Embryonic facial prominence (tissue), 1 donor: ENCODE data around the gene MACO1.
"Not testable (repeated sequence)": the region's sequence is repeated elsewhere in the genome, so short reads cannot be mapped to it uniquely, and the experiment has no call there.

Source experiments
- DNase-seq: peaks from one replicate; pipeline ENCODE4 v3.0.0-alpha.2; 2016; ENCODE audit errors: extremely low spot score

MACO1 gene

DNA sequence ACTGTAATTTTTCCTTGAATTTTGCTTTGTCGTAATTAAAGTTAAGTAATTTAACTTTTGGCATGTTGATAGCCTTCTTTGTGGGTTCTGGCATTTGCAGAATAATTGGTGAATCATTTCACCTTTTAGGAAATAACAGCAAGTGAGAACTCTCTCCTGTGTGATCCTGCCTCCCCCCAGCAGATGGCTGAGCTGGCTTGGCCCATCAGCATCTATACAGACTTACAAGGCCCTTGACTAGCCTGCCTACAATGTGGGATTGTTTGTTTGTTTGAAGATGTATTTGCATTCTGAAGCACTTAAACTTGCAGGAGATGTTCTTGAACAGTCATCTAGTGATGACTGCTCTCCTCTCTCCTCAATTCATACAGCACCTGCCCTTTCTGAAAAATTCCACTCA, 55.9 kb downstream of the MACO1 start:
- DNase-seq = no peak

DNA sequence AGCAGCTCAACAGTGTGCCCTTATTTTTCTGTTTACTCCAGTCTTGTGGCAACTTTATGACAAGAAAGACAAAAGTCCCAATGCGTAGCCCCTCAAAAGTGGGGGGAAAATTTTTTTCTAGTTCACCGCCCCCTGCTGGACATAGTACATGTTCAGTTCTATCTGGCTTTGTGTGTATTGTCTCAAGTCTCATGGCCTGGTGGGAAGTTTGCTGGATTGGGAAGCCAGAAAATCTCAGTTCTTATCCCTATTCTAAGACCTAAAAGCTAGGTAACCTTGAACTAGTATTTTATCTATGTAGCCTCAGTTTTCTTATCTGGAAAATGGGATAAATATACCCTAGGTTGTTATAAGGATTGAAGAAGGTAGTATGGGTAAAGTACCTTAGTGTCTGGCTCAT, 56.9 kb downstream of the MACO1 start:
- DNase-seq = no peak

DNA sequence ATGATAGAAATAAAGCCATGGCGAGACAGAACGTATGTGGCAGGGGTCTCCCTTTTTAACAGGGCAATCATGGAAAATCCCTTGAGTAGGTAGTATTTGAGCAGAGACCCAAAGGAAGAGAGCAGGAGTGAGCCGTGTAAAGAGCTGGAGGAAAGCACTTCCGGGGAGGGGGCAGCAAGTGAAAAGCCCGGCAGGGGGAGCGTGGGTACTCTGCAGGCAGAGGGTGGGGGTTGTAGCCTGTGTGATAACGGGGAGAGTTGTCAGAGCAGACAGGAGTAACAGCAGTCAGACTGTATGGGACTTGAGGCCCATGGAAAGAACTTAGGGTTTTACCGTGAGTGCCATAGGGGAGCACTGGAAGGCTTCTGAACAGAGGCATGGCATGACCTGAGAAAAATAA, 61.6 kb downstream of the MACO1 start:
- DNase-seq = no peak

DNA sequence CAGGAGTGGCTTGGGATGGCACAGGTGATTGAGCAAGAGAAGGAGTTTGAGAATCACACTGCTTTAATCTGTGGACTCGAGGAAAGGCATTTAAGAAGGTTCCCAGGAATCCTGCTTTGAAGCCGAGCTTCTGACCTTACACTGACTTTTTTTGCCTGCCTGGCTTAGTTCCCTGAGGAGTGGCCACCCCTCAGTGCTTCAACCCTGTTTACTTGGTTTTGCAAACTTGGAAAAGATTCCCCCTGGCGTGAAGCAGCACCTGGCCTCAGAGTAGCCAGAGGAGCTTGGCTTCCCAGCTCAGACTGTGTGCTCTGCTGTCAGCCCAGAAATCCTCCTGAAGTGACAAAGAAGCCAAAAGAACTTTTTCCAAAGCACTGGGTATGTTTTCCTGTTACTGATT, 64.3 kb downstream of the MACO1 start:
- DNase-seq = no peak

DNA sequence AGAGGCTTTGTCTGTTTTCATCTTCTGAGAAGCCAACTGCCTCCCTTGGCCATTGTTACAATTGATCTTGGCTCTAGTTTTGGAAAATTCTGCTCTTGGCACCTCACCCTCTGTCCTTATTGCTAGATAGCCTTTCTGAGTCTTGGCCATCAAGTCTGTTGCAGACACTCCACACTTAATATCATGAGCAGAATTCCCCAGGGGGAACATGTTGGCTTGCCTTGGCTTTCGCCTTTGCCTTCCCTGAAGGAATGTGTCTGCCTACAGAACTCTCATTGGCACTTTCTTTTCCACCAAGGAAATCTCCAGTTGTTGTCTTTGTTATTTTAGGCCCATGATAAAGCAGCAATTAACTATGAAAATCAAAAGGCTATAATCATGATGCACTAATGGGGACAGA, 70.0 kb downstream of the MACO1 start:
- DNase-seq = no peak

DNA sequence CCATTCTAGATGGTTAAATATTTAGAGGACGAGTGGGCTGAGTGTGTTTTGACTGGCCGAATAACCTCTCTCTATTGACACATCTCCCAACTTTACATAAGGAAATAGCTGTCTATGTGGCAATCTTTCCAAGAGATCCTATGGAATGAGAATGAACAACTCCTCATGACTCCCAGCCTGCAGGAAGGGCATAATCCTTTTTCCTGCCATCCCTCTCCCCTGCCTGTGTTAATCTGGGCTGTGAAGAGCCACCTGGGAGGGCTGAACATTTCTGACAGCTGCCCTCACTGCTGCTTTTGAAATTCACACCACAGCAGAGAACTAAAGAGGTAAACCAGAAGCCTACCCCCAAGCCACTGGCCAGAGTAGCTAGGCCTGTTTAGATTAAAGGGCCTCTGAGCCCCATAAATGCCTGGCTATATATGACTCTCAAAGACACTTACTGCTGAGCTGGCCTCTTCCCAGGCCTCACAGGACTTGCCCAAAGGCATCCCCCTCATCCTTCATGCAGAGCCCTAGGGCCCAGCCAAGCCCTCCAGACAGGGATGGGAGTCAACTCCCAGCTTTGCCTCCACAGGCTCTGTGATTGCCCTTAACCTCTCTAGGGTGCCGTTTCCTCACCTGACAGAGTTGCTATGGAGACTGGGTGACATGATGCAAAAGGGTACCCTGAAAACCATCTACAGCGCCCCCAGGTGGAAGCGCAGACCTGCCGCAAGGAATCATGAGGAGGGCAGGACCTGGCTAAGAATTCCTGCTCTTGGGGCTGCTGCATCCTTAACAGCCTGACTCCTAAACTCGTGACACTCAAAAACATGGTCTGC, 70.8 kb downstream of the MACO1 start:
- no peak for DNase-seq

DNA sequence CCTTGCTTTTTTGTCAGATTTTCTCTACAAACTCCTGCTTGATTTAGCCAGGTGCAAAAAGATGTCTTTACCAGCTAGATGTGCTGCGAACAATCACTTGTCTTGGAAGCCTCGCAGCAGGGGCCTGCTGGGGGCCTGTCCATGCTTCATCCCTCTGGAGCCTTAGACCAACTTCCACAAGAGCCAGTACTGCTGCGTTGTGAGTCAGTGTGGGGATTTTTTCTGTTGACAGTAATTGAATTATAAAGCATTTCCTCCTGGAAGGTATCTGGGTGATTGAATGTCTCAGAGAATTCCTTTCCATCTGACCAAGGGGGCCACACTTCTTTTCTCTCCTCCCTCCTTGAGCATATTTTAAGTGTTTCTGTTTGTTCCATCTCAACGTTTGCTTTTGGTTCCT, 72.3 kb downstream of the MACO1 start:
- DNase-seq = no peak

DNA sequence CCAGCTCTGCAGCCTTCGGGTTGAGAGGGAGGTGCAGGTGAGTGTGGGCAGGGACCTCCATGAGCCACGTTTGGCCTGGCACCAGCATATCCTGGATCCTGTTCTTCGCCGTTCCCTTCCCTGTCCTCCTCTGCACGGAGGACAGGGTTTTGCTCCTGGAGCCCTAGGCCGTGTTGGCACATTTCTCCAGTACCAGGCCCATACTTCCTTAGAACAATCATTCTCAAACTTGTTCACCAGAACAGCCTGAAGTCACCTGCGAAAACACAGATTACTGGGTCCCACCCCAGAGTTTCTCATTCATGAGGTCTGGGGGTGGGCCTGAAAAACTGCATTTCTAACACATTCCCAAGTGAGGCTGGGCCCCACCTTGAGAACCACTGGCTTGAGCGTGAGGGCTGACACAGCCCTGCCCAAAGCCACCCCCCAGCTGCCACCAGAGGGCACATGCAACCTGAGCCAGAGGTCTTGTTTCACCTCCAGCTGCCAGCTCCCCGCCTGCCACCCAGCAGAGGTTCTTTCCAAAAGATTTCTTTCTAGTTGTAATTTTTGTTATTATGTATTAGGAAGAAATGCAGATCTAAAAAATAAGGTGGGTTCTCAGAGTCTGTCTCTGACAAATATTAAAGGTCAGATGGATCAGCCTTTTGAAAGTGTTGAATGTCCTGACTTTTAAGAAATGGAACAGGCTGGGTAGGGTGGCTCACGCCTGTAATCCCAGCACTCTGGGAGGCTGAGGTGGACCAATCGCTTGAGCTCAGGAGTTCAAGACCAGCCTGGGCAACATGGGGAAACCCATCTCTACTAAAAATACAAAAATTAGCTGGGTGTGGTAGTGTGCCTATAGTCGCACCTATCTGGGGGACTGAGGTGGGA, 73.1 kb downstream of the MACO1 start:
- DNase-seq = no peak

DNA sequence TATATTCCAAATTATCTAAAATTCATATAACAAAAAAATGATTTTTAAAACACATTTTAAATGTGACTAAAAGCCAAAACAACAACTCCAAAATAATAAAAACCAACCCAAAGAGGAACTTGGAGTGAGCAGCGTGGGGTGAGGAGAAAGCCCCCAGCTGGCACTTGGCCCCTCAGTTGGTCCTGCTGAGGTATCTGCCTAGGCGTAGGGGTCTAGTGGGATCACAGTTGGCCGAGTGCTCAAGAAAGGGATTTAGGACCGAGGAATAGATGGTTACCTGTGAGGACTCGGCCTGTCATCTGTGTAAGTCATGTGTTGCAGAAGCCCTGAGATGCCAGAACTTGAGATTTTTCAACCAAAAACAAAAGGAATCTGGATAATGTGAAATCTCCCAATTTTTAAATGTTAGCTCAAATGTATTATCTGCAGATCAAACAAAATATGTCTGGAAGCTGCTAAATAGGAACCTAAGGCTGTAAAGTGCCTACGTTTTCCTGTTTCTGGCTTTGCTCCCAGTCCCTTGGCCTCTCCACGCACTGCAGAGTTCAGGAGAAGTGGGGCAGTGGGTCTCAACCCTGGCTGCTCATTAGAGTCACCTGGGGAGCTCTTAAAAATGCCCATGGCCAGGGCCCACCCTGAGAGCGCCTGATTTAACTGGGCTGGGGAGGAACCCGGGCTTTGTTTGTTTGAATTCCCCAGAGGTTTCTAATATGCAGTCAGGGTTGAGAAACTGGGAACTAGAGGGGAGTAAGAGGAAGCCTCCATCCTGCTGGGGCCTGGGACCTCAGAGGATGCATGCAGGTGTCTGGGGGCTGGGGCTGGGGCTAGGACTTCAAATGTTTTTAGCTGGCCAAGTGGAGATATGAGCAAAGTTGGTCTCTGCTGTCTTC, 74.3 kb downstream of the MACO1 start:
- no peak for DNase-seq

DNA sequence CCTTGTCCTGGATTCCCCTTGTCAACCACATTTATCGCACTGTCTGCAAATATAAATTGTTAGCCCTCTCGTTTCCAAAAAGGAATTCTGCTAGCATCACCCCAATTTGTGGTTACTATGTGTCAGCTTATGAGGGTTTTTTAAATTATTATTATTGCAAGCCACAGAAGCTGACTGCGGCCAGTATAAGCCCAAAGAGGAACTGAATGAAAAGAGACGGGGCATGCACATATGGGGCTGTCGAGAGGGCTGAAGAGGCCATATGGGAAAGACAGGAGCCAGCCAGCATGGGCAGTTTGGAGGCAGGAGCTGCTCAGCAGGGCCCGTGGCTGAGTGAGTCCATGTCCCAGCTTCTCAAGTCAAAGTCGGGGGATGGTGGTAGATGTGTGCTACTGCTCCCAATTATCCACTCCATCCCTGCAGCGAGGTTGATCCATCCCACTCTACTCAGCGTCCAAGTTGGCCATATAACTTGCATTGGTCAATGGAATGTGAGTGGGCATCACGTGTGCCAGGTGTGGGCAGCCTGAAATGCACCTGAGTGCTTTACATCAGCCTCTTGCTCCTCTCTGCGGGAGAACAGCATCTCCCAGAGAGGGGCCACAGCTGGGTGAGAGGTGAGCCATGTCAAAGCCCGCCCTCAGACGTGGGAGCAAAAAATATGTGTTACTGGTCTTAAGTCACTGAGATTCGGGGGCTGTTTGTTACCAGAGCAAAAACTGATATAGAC, 75.1 kb downstream of the MACO1 start:
- DNase-seq = no peak

DNA sequence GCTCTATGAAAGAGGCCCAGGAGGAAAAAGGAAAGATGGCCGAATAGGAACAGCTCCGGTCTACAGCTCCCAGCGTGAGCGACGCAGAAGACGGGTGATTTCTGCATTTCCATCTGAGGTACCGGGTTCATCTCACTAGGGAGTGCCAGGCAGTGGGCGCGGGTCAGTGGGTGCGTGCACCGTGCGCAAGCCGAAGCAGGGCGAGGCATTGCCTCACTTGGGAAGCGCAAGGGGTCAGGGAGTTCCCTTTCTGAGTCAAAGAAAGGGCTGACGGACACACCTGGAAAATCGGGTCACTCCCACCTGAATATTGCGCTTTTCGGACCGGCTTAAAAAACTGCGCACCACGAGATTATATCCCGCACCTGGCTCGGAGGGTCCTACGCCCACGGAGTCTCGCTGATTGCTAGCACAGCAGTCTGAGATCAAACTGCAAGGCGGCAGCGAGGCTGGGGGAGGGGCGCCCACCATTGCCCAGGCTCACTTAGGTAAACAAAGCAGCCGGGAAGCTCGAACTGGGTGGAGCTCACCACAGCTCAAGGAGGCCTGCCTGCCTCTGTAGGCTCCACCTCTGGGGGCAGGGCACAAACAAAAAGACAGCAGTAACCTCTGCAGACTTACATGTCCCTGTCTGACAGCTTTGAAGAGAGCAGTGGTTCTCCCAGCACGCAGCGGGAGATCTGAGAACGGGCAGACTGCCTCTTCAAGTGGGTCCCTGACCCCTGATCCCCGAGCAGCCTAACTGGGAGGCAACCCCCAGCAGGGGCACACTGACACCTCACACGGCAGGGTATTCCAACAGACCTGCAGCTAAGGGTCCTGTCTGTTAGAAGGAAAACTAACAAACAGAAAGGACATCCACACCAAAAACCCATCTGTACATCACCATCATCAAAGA, 76.1 kb downstream of the MACO1 start:
- not testable (repeated sequence) for DNase-seq

DNA sequence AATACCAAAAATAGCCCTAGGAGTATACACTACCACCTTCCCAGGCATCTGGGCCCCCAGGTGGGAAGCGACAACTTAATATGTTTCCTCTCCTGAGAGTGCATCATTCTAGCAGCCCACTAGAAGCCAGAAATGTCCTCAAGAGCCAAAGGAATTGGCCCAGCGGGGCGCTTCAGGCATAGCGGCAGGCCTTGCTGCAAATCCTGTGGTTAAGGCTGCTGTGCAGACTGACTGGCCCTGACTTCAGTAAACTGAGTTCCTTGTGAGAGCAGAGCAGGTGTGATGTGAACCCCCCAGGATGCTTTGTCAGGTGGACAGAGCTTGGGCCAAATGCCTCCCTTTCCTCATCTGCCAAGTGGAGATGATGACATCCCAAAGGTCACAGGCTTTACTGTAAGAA, 83.0 kb downstream of the MACO1 start:
- no peak for DNase-seq

DNA sequence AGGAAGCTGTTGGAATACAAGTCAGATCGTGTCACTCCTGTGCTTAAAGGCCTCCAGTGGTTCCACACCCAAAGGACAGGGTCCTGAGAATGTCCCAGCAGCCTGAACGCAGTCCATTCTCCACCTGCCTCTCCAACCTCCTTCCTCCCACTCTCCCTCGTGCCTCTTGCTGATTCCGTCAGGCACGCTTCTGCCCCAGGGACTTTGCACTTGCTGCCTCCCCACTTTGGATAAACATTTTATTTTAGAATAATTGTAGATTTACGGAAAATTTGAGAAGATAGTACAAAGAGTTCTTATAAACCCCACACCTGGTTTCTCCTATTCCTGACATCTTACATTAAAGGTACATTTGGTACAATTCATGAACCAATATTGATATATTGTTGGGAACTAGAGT, 84.3 kb downstream of the MACO1 start:
- no peak for DNase-seq

DNA sequence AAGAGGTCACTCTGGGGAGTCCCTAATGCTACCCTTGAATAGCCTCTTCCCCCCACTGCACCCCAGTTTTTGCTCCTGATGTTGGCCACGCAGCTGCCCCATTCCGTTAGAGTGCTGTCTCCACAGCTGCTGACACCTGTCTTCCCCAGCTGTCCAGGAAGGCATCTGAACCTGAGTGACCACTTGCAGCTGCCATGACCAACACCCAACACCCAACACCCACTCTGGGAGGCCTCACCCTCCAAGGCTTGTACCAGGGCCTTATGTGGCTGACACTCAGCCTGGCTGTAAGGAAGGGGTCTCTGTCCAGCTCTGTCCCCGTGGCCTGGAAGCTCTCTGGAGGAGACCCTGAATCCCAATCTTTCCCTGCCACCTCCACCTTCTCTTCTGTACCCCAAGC, 86.0 kb downstream of the MACO1 start:
- no peak for DNase-seq

DNA sequence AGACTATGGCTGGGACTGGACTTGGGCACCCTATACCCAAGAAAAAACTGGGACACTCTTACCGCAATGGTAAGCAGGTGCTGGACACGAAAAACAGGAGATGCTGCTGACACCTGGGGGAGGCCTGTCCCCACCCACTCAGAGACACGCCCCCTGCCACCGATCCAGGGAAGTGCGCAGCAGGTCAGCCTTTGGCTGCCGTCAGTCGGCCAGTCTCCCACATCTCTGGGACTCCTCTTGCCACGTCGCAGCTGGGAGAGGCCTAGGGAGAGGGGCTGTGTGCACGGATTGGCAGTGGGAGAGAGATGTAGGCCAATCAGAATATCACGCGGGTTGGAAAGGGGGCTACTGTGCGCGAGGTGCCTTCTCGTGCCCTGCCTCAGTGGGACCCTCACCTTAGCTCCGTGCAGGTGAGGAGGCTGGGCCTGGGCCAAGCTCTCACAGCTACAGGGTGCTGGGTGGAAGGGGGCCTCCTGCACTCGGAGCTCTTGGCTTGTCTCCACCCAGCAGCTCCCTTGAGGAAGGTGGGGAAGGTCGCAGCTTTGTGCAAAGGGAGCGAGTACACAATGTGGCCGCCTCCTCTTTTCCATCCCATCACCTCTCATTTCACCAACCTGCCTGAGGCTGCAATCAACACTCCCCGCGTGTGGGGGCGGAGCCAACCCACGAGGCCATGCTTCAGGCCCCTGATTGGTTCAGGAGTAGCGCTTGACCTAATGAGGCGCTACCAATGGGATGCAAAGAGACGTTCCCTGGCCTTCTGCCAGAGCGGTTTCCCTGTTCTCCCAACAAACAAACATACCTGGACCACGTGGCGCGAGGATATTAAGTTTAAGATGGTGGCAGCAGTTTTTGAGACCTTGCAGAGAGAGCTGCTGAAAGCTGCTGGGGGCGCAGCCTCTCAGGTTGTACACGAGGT, 87.0 kb downstream of the MACO1 start:
- no peak for DNase-seq

DNA sequence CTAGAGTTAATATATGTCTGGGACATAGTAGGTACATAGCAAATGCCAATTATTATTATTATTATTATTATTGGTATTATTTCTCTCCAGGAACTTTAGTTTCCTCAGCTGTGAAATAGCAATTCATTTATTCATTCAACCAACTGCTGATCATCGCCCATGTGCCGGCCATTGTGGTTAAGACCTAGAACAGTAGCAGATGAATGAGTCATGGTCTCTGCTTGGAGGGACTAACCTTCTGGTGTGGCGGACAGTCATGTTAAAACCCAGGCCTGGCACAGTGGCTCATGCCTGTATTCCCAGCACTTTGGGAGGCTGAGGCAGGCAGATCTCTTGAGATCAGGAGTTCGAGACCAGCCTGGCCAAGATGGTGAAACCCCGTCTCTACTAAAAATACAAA, 88.9 kb downstream of the MACO1 start:
- no peak for DNase-seq

DNA sequence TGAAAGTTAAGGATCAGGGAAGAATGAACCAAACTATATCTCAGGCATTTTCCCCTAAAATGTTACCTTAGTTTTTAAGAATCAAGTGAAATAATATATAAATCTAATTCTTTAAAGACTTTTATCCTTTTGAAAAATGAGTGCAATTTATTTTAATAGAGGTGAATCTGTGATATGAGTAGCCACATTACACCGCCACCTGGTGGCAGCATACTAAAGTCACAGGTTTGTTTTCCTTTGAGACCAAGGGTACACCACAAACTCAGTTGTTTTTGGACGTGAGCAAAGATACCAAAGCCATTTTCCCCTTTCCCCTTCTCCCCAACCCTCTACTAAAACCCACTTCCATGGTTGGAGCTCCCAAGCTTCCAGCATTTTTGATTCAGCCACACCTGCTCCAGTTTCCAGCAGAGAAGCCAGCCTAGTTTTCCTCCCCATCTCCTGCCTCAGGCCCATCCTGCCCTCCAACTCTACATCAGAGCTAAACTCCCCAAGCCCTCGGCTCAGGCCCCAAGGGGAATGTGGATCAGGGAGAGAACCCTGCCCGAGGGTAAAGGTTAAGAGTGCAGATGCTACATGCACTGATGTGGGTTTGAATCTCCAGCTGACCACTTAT, 89.9 kb downstream of the MACO1 start:
- no peak for DNase-seq

DNA sequence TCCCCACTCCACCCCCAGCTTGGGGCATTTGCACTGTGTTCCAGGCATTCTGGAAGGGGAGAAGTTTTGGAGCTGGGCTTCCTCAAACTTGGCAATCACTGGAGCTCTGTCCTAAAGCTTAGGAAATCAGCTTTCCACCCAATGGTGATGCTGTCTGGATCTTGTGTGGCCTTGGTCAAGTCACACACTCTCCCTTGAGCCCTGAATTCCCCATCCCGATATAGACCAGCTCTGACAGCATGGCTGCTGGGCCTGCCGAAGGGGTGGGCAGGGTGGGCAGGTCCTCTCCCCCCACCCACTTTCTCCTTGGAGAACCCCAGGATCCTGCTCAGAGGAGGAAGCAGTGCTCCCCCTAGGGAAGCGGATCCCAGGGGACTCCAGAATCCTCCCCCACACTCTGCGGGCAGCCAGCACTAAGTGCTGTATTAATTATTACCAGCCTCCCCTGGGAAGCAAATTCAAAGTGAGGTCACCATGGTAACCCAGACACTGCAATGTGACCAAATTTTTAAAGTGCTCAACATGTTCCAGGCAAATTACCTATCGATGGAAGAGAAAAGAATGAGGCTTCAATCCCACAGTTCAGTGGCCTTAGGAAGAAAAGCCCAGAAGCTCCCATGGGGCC, 91.4 kb downstream of the MACO1 start:
- no peak for DNase-seq
